Neural cell (in vitro differentiated cells): ENCODE measurements around the gene CXXC1. TPM values are rescaled to one million over a fixed set of nuclear protein-coding genes. Genes with fewer than 3 reads are reported as not detected.

Experiments used
- H2AFZ ChIP-seq: fragments of 200-600, 300-800 bp; sonication (generic), shearing (Covaris generic); 2 replicates; pipeline ENCODE4 v1.6.0; 2014; ENCODE audit warnings: low read depth, mild to moderate bottlenecking, antibody characterized with exemption, low read length, moderate library complexity
- H3F3A ChIP-seq: fragments of 200-600 bp; shearing (Covaris generic); 2 replicates; pipeline ENCODE4 v1.6.1; 2016; ENCODE audit warnings: mild to moderate bottlenecking, moderate library complexity, mixed read lengths, antibody characterized with exemption, low read length; ENCODE audit not compliant: insufficient read depth, poor library complexity, severe bottlenecking
- H3K27ac ChIP-seq: fragments of 200-600, 300-800 bp; sonication (generic), shearing (Covaris generic); 2 replicates; pipeline ENCODE4 v1.5.1; 2014; ENCODE audit warnings: mild to moderate bottlenecking, low read length, moderate library complexity
- H3K27me3 ChIP-seq: fragments of 300-800, 200-600 bp; sonication (generic), shearing (Covaris generic); 2 replicates; pipeline ENCODE4 v1.6.0; 2014; ENCODE audit warnings: mild to moderate bottlenecking, low read depth, low read length, moderate library complexity; ENCODE audit not compliant: insufficient read depth
- H3K36me3 ChIP-seq: fragments of 300-800, 200-600 bp; sonication (generic), shearing (Covaris generic); 2 replicates; pipeline ENCODE4 v1.5.1; 2014; ENCODE audit warnings: mild to moderate bottlenecking, antibody characterized with exemption, low read length, moderate library complexity; ENCODE audit not compliant: insufficient read depth
- H3K4me2 ChIP-seq: fragments of 300-800, 200-600 bp; sonication (generic), shearing (Covaris generic); 2 replicates; pipeline ENCODE4 v1.6.0; 2014; ENCODE audit warnings: mild to moderate bottlenecking, low read length
- H3K4me3 ChIP-seq: fragments of 300-800, 200-600 bp; sonication (generic), shearing (Covaris generic); 2 replicates; pipeline ENCODE4 v1.5.1; 2014; ENCODE audit warnings: mild to moderate bottlenecking, low read length, moderate library complexity
- H3K79me2 ChIP-seq: fragments of 200-600 bp; shearing (Covaris generic); replicated peaks from 2 replicates; pipeline ENCODE4 v1.6.0; 2014; ENCODE audit warnings: mild to moderate bottlenecking, low read length, moderate library complexity; ENCODE audit not compliant: insufficient read depth
- H3K9ac ChIP-seq: fragments of 300-800, 200-600 bp; sonication (generic), shearing (Covaris generic); 2 replicates; pipeline ENCODE4 v1.6.1; 2016; ENCODE audit warnings: mild to moderate bottlenecking, low read length, mixed read lengths
- H3K9me2 ChIP-seq: fragments of 200-600 bp; shearing (Covaris generic); 2 replicates; pipeline ENCODE4 v1.6.1; 2016; ENCODE audit warnings: mild to moderate bottlenecking, low read length, mixed read lengths; ENCODE audit not compliant: insufficient read depth
- H3K9me3 ChIP-seq: fragments of 200-600, 300-800 bp; sonication (generic), shearing (Covaris generic); 2 replicates; pipeline ENCODE4 v1.6.1; 2016; ENCODE audit warnings: mild to moderate bottlenecking, mixed run types, low read length, moderate library complexity, mixed read lengths
- H4K20me1 ChIP-seq: fragments of 200-600 bp; shearing (Covaris generic); 2 replicates; pipeline ENCODE4 v1.6.1; 2016; ENCODE audit warnings: mild to moderate bottlenecking, mixed run types; ENCODE audit not compliant: insufficient read depth
- EP300 ChIP-seq: fragments of 450-650 bp; conservative IDR thresholded peaks from 2 replicates; pipeline ENCODE4 v1.6.1; 2014; ENCODE audit warnings: antibody characterized with exemption, mild to moderate bottlenecking, moderate library complexity; ENCODE audit not compliant: poor library complexity, severe bottlenecking
- EZH2 ChIP-seq: fragments of 200-600, 300-800 bp; shearing (Covaris generic), sonication (generic); IDR thresholded peaks from 2 replicates; pipeline ENCODE4 v1.6.1; 2014; ENCODE audit warnings: antibody characterized with exemption, low read length, borderline replicate concordance, mild to moderate bottlenecking; ENCODE audit not compliant: insufficient read depth, poor library complexity, severe bottlenecking
- MXI1 ChIP-seq: fragments of 450-650 bp; conservative IDR thresholded peaks from 2 replicates; pipeline ENCODE4 v1.6.1; 2014; ENCODE audit warnings: antibody characterized with exemption, mild to moderate bottlenecking; ENCODE audit not compliant: poor library complexity, severe bottlenecking
- POLR2AphosphoS5 ChIP-seq: IDR thresholded peaks from 2 replicates; pipeline ENCODE4 v1.6.1; 2012
- RAD21 ChIP-seq: fragments of 450-650 bp; conservative IDR thresholded peaks from 2 replicates; pipeline ENCODE4 v1.6.1; 2014; ENCODE audit warnings: antibody characterized with exemption, mild to moderate bottlenecking, moderate library complexity
- SMC3 ChIP-seq: fragments of 450-650 bp; conservative IDR thresholded peaks from 2 replicates; pipeline ENCODE4 v1.6.1; 2014; ENCODE audit warnings: antibody characterized with exemption, mild to moderate bottlenecking, moderate library complexity; ENCODE audit not compliant: poor library complexity
- TAF1 ChIP-seq: IDR thresholded peaks from 2 replicates; pipeline ENCODE4 v1.6.1; 2012; ENCODE audit warnings: low read depth
- polyA minus RNA-seq: library from RNA; depleted of rRNA, polyadenylated mRNA; stranded (reverse); fragments of >200 nt; gene quantifications from 2 replicates; pipeline ENCODE4 v1.2.3, GENCODE V29; 2014
- polyA plus RNA-seq: library from polyadenylated mRNA; depleted of rRNA; stranded (reverse); fragments of >200 nt; gene quantifications from 2 replicates; pipeline ENCODE4 v1.2.3, GENCODE V29; 2014
- TF ChIP-seq, protein P1 (sequence below): IDR thresholded peaks from 2 replicates; pipeline ENCODE4 v1.6.1; 2012; ENCODE audit warnings: borderline replicate concordance
- TF ChIP-seq, protein P2 (sequence below): fragments of 450-650 bp; IDR thresholded peaks from 2 replicates; pipeline ENCODE4 v1.5.1; 2014; ENCODE audit warnings: antibody characterized with exemption, mild to moderate bottlenecking, moderate library complexity; ENCODE audit not compliant: poor library complexity, severe bottlenecking

CXXC1 gene
- polyA plus RNA-seq = 99.8 and 133 TPM in 2 replicates
- polyA minus RNA-seq = 49.5 and 49.9 TPM in 2 replicates

DNA sequence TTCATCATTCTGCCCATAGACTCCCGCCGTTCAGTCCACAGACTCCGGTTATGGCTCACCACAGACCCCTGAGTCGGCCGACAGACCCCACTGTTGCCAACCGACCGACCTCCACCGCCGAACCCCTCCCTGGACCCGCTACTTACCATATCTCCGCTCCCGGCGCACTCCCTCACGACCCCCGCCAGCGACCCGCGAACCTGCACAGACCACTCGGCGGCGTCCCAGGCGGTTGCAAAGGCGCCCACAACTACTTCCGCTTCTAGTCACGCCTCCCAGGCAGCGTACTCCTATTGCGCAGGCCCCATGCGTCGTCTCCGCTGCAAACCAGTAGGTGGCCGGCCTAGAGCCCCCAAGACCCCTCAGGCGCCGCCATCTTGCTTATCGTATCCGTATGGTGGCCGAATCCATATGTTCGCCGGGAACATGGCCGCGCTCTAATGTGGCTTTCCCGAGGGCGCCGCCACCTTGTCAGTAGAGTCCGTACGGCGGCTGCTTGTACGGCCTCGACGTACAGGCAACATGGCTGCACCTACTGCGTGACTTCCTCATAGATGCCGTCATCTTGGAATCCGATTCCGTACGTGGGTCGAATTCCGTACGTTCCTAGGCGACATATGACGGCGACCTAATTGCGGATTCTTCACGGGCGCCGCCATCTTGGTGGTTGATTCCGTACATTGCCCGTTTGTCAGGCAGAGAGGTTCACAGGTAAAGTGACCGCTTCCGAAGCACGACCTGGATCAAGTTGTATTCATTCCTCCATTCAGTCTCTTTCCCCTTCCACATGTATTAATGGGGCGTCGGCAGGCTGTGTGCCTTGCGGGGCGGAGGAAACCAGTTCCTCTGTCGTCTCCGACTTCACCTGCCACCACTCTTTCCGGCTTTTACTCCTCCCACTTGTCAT lies at the start of gene CXXC1:
Gene CXXC1 (minus strand): TSS at position 252 of the 907 bp plus-strand sequence. CDS start 103 bp downstream, at position 149.
- H3F3A ChIP-seq = no peaks in the 10 kb centered on the region
- H3K9me3 ChIP-seq = no peaks in the 10 kb centered on the region
- peak within 1 kb of the TSS; percentile 88 for H3K4me2 ChIP-seq
- no peaks in the 10 kb centered on the region for H4K20me1 ChIP-seq
- TF ChIP-seq, protein P1, sequence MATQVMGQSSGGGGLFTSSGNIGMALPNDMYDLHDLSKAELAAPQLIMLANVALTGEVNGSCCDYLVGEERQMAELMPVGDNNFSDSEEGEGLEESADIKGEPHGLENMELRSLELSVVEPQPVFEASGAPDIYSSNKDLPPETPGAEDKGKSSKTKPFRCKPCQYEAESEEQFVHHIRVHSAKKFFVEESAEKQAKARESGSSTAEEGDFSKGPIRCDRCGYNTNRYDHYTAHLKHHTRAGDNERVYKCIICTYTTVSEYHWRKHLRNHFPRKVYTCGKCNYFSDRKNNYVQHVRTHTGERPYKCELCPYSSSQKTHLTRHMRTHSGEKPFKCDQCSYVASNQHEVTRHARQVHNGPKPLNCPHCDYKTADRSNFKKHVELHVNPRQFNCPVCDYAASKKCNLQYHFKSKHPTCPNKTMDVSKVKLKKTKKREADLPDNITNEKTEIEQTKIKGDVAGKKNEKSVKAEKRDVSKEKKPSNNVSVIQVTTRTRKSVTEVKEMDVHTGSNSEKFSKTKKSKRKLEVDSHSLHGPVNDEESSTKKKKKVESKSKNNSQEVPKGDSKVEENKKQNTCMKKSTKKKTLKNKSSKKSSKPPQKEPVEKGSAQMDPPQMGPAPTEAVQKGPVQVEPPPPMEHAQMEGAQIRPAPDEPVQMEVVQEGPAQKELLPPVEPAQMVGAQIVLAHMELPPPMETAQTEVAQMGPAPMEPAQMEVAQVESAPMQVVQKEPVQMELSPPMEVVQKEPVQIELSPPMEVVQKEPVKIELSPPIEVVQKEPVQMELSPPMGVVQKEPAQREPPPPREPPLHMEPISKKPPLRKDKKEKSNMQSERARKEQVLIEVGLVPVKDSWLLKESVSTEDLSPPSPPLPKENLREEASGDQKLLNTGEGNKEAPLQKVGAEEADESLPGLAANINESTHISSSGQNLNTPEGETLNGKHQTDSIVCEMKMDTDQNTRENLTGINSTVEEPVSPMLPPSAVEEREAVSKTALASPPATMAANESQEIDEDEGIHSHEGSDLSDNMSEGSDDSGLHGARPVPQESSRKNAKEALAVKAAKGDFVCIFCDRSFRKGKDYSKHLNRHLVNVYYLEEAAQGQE = peak; percentile 32
- peak; percentile 65 for TF ChIP-seq RAD21
- TF ChIP-seq MXI1 = peak; percentile 90
- TF ChIP-seq, protein P2, sequence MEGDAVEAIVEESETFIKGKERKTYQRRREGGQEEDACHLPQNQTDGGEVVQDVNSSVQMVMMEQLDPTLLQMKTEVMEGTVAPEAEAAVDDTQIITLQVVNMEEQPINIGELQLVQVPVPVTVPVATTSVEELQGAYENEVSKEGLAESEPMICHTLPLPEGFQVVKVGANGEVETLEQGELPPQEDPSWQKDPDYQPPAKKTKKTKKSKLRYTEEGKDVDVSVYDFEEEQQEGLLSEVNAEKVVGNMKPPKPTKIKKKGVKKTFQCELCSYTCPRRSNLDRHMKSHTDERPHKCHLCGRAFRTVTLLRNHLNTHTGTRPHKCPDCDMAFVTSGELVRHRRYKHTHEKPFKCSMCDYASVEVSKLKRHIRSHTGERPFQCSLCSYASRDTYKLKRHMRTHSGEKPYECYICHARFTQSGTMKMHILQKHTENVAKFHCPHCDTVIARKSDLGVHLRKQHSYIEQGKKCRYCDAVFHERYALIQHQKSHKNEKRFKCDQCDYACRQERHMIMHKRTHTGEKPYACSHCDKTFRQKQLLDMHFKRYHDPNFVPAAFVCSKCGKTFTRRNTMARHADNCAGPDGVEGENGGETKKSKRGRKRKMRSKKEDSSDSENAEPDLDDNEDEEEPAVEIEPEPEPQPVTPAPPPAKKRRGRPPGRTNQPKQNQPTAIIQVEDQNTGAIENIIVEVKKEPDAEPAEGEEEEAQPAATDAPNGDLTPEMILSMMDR = peak; percentile 89
- TF ChIP-seq EP300 = peak; percentile 48
- TF ChIP-seq EZH2 = no peak
- peak; percentile 40 for TF ChIP-seq TAF1
- TF ChIP-seq SMC3 = peak; percentile 78
- TF ChIP-seq POLR2AphosphoS5 = peak; percentile 69
- H3K9ac ChIP-seq = peak within 1 kb of the TSS; percentile 73
- peaks cover 4% of the 10 kb centered on the region for H3K9me2 ChIP-seq
- peak within 1 kb of the TSS; percentile 66 for H2AFZ ChIP-seq
- H3K27ac ChIP-seq = peak within 1 kb of the TSS; percentile 92
- H3K36me3 ChIP-seq = no peaks in the 10 kb centered on the region
- no peaks in the 10 kb centered on the region for H3K79me2 ChIP-seq
- H3K27me3 ChIP-seq = no peaks in the 10 kb centered on the region
- H3K4me3 ChIP-seq = peak within 1 kb of the TSS; percentile 91

DNA sequence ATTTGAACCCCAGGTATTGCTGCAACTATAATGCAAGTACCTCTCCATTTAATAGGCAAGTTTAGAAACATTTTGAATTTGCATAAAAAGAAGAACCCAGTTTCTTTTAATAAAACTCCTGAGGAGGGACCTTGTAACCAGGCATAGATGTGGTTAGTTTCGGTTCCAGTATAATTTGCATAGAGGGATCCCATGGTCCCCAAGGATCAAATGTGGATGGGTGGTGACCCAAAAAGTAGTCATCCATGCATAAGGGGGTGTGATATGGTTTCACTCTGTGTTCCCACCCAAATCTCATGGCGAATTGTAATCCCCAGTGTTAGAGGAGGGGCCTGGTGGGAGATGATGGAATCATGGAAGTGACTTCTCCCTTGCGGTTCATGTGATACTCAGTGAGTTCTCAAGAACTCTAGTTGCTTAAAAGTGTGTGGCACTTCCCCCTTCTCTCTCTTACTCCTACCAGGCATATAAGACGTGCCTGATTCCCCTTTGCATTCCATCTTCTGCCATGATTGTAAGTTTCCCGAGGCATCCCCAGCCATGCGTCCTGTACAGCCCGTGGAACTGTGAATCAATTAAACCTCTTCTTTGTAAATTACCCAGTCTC lies 47.2 kb upstream of the CXXC1 start:
- Histone ChIP-seq H3K9me3 (peaks cover 4% of the 10 kb centered on the region), H3K9me2 (no peaks in the 10 kb centered on the region), H3K27me3 (no peaks in the 10 kb centered on the region), H3K4me2 (no peak overlapping the region), H3K27ac (no peak overlapping the region), H3K36me3 (no peaks in the 10 kb centered on the region), H3K4me3 (no peak overlapping the region), H3F3A (no peaks in the 10 kb centered on the region), H3K9ac (no peak overlapping the region), H3K79me2 (no peaks in the 10 kb centered on the region), H2AFZ (no peak overlapping the region), H4K20me1 (no peaks in the 10 kb centered on the region)
- TF ChIP-seq TAF1 (no peak), MXI1 (no peak), POLR2AphosphoS5 (no peak), EP300 (no peak)
- TF ChIP-seq, protein P2 = no peak
